Endodermal cell (in vitro differentiated cells): ENCODE data around the gene PRDM16. TPM values are rescaled to one million over a fixed set of nuclear protein-coding genes. Genes with fewer than 3 reads are reported as not detected.
A peak's percentile ranks its signal among the peaks of the same experiment; 100 is the strongest.

Source experiments
- DNase-seq: peaks from one replicate; pipeline ENCODE4 v3.0.0-alpha.2; 2017
- H3K27ac ChIP-seq: 2 replicates; pipeline ENCODE4 v1.5.1; 2013; ENCODE audit warnings: mild to moderate bottlenecking, low read depth, low read length, moderate library complexity
- H3K27me3 ChIP-seq: 2 replicates; pipeline ENCODE4 v1.6.1; 2013; ENCODE audit warnings: mild to moderate bottlenecking, low read length, moderate library complexity; ENCODE audit not compliant: insufficient read depth, control insufficient read depth, poor library complexity, severe bottlenecking
- H3K36me3 ChIP-seq: 2 replicates; pipeline ENCODE4 v1.7.0; 2013; ENCODE audit warnings: mild to moderate bottlenecking, low read length, moderate library complexity; ENCODE audit not compliant: control insufficient read depth, insufficient read depth
- H3K4me1 ChIP-seq: one replicate; pipeline ENCODE4 v1.7.0; 2013; ENCODE audit warnings: low read length; ENCODE audit not compliant: control insufficient read depth, insufficient read depth
- H3K4me3 ChIP-seq: 2 replicates; pipeline ENCODE4 v1.5.1; 2013; ENCODE audit warnings: mild to moderate bottlenecking, low read length, moderate library complexity
- H3K9ac ChIP-seq: 2 replicates; pipeline ENCODE4 v1.6.1; 2013; ENCODE audit warnings: mild to moderate bottlenecking, low read length, moderate library complexity; ENCODE audit not compliant: poor library complexity, severe bottlenecking; ENCODE audit errors: extremely low read depth
- H3K9me3 ChIP-seq: 2 replicates; pipeline ENCODE4 v1.6.1; 2013; ENCODE audit warnings: mild to moderate bottlenecking, low read length, moderate library complexity; ENCODE audit not compliant: control insufficient read depth
- H3K27ac Mint-ChIP-seq: 2 replicates; pipeline ENCODE4 v1.8.0; 2020; ENCODE audit warnings: mixed read lengths
- H3K27me3 Mint-ChIP-seq: 2 replicates; pipeline ENCODE4 v1.8.0; 2021; ENCODE audit warnings: mild to moderate bottlenecking, mixed read lengths; ENCODE audit not compliant: insufficient read depth
- H3K36me3 Mint-ChIP-seq: 2 replicates; pipeline ENCODE4 v1.8.0; 2020; ENCODE audit warnings: low read depth, mixed read lengths
- H3K4me1 Mint-ChIP-seq: 2 replicates; pipeline ENCODE4 v1.8.0; 2020; ENCODE audit warnings: mixed read lengths
- H3K4me3 Mint-ChIP-seq: 2 replicates; pipeline ENCODE4 v1.8.0; 2020; ENCODE audit warnings: mild to moderate bottlenecking, moderate library complexity, mixed read lengths
- H3K9me3 Mint-ChIP-seq: 2 replicates; pipeline ENCODE4 v1.8.0; 2020; ENCODE audit warnings: mild to moderate bottlenecking, mixed read lengths
- CTCF ChIP-seq: fragments of 200-600 bp; sonication (generic); conservative IDR thresholded peaks from 2 replicates; pipeline ENCODE4 v1.5.0; 2021; ENCODE audit warnings: antibody characterized with exemption, mild to moderate bottlenecking
- WGBS, 2 experiments: methylation state at CpG; one replicate each; pipeline versions ENCODE4 v1.1.5 to v1.1.7; 2013; ENCODE audit warnings: missing lambda C conversion rate in 2 of 2, mixed read lengths in 1 of 2; ENCODE audit not compliant: insufficient coverage in 1 of 2, insufficient read length in 1 of 2; 5-methylcytosine and 5-hydroxymethylcytosine counted together
- total RNA-seq, 2 donors: library from RNA; stranded (reverse); fragmentation: NEBNext Ultra II Directional in 1 of 2; extraction: Animal tissue kit (Norgen Biotek cat#: 25700) in 1 of 2; gene quantifications; 2 replicates in 1 of 2; 3 replicates in 1 of 2; pipeline ENCODE4 v1.2.1, GENCODE V29; 2021

The PRDM16 gene
- total RNA-seq, 2 donors from 2014 or later = 2.1 to 4.0 TPM

DNA sequence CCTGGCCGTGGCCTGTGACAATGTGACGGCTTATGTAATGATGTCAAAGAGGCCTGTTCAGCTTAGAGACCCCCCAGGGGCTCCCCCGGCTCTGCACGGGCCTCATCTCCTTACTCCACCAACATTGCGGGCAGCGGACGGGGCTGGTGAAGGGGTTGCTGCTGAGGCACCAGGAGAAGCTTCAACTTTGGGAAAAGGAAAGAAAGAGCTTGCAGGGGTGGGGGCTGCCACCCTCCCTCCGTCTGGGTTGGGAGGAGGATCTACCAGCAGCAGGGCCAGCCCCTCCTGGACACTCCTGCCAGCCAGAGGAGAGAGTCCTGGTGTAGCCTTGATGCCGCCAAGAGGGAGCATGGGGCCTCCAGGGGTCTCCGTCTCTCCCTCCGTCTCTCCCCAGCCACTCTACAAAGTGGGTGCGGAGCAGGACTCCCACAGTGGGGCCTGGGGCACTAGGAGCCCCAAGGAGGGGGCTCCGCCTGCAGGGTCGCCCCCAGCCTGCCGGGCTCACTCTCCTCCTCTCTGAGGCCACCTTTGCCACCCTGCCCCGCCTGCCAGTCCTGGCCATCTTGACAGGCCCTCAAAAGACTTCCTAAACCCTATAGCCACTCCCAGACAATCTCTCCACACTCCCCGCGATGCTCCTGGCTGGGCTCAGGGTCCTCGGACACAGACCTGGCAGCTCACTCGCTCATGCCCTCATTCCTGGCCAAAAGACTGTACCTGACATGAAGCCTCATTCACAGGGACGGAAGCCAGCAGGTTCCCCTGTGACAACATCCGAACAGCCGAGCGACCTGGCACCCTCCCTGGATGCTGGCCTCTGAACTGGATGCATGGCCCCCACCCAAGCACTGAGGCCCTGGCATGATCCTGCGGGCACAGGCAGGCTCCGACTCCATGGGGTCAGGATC is 255.0 kb downstream of the PRDM16 start:
- no peaks in the 10 kb centered on the region for H3K36me3 ChIP-seq
- TF ChIP-seq CTCF = no peak
- no peaks in the 10 kb centered on the region for H3K9me3 ChIP-seq
- H3K4me1 Mint-ChIP-seq = no peaks in the 10 kb centered on the region
- no peak overlapping the region for H3K4me3 Mint-ChIP-seq
- H3K27me3 ChIP-seq = no peaks in the 10 kb centered on the region
- no peak for DNase-seq
- H3K4me1 ChIP-seq = peaks cover 3% of the 10 kb centered on the region
- H3K9ac ChIP-seq = no peak overlapping the region
- no peaks in the 10 kb centered on the region for H3K36me3 Mint-ChIP-seq
- no peaks in the 10 kb centered on the region for H3K9me3 Mint-ChIP-seq
- H3K27ac ChIP-seq = peak overlapping the region; percentile 79
- H3K27me3 Mint-ChIP-seq = no peaks in the 10 kb centered on the region
- H3K27ac Mint-ChIP-seq = no peak overlapping the region
- H3K4me3 ChIP-seq = no peak overlapping the region
- 88 to 90% methylated on average over 12 to 26 of the region's 26 CpGs for WGBS, 2 experiments

- no peak overlapping the region for H3K4me3 Mint-ChIP-seq
- H3K4me1 Mint-ChIP-seq = peaks cover 2% of the 10 kb centered on the region
- TF ChIP-seq CTCF = no peak
- H3K36me3 Mint-ChIP-seq = no peaks in the 10 kb centered on the region
- DNase-seq = no peak
- Histone ChIP-seq H3K4me1 (peaks cover 6% of the 10 kb centered on the region), H3K27ac (no peak overlapping the region), H3K9me3 (no peaks in the 10 kb centered on the region), H3K4me3 (no peak overlapping the region), H3K36me3 (no peaks in the 10 kb centered on the region), H3K27me3 (no peaks in the 10 kb centered on the region), H3K9ac (no peak overlapping the region)
- no peaks in the 10 kb centered on the region for H3K9me3 Mint-ChIP-seq
- WGBS, 2 experiments = 92 to 99% methylated on average over 9 to 22 of the region's 22 CpGs
- H3K27me3 Mint-ChIP-seq = no peaks in the 10 kb centered on the region
- H3K27ac Mint-ChIP-seq = no peak overlapping the region
Measured at GRCh38 chr1:3324704-3325535, 255.9 kb downstream of the PRDM16 start.

GRCh38 chr1:3326516-3327388 is 257.7 kb downstream of the PRDM16 start:
- peaks cover 21% of the 10 kb centered on the region for H3K4me1 ChIP-seq
- Mint-ChIP-seq H3K4me1 (peaks cover 11% of the 10 kb centered on the region), H3K27me3 (no peaks in the 10 kb centered on the region), H3K27ac (no peak overlapping the region), H3K36me3 (no peaks in the 10 kb centered on the region), H3K9me3 (no peaks in the 10 kb centered on the region), H3K4me3 (no peak overlapping the region)
- H3K27me3 ChIP-seq = no peaks in the 10 kb centered on the region
- H3K9me3 ChIP-seq = no peaks in the 10 kb centered on the region
- WGBS, 2 experiments = 88 to 92% methylated on average over 14 to 21 of the region's 21 CpGs
- TF ChIP-seq CTCF = no peak
- no peaks in the 10 kb centered on the region for H3K36me3 ChIP-seq
- H3K27ac ChIP-seq = no peak overlapping the region
- no peak overlapping the region for H3K9ac ChIP-seq
- DNase-seq = no peak
- no peak overlapping the region for H3K4me3 ChIP-seq
